Astrocyte (in vitro differentiated cells and primary cell): ENCODE results near the gene TMEM156. TPM values are rescaled to one million over a fixed set of nuclear protein-coding genes. Genes with fewer than 3 reads are reported as not detected.

Experiments
- DNase-seq: peaks from one replicate; pipeline ENCODE4 v3.0.0-alpha.2; 2010; ENCODE audit warnings: low read depth
- FAIRE-seq: peaks from 2 replicates; lab custom pipeline; 2011; peaks lifted over from hg19 to GRCh38; lab: Jason Lieb, UNC
- H2AFZ ChIP-seq: 2 replicates; pipeline ENCODE4 v1.6.0; 2012; ENCODE audit warnings: low read depth, low read length, inconsistent platforms
- H3K27ac ChIP-seq: 2 replicates; pipeline ENCODE4 v1.5.1; 2011; ENCODE audit warnings: low read depth, low read length, inconsistent platforms
- H3K27me3 ChIP-seq: 2 replicates; pipeline ENCODE4 v1.6.0; 2011; ENCODE audit warnings: low read length, inconsistent platforms; ENCODE audit not compliant: insufficient read depth
- H3K36me3 ChIP-seq: 2 replicates; pipeline ENCODE4 v1.5.1; 2011; ENCODE audit warnings: low read length, inconsistent platforms; ENCODE audit not compliant: insufficient read depth
- H3K4me1 ChIP-seq: 2 replicates; pipeline ENCODE4 v1.5.1; 2011; ENCODE audit warnings: low read length, inconsistent platforms; ENCODE audit not compliant: insufficient read depth
- H3K4me2 ChIP-seq: 2 replicates; pipeline ENCODE4 v1.6.0; 2012; ENCODE audit warnings: low read length, inconsistent platforms
- H3K4me3 ChIP-seq: 2 replicates; pipeline ENCODE4 v1.5.1; 2011; ENCODE audit warnings: low read depth, mild to moderate bottlenecking, low read length, inconsistent platforms; ENCODE audit not compliant: insufficient read depth
- H3K79me2 ChIP-seq: 2 replicates; pipeline ENCODE4 v1.6.0; 2012; ENCODE audit warnings: mild to moderate bottlenecking, low read length, inconsistent platforms; ENCODE audit not compliant: insufficient read depth
- H3K9ac ChIP-seq: 2 replicates; pipeline ENCODE4 v1.6.0; 2012; ENCODE audit warnings: mild to moderate bottlenecking, low read length, inconsistent platforms
- H3K9me3 ChIP-seq: 2 replicates; pipeline ENCODE4 v1.5.1; 2012; ENCODE audit warnings: low read depth, mild to moderate bottlenecking, low read length, inconsistent platforms; ENCODE audit not compliant: insufficient read depth
- H4K20me1 ChIP-seq: 2 replicates; pipeline ENCODE4 v1.6.0; 2012; ENCODE audit warnings: low read length, inconsistent platforms; ENCODE audit not compliant: insufficient read depth
- H3K27ac Mint-ChIP-seq: one replicate; pipeline ENCODE4 v1.8.0; 2021; ENCODE audit warnings: mild to moderate bottlenecking, mixed read lengths; ENCODE audit not compliant: unreplicated experiment
- H3K27me3 Mint-ChIP-seq: one replicate; pipeline ENCODE4 v1.8.0; 2021; ENCODE audit warnings: low read depth, mixed read lengths; ENCODE audit not compliant: unreplicated experiment
- H3K36me3 Mint-ChIP-seq: one replicate; pipeline ENCODE4 v1.8.0; 2021; ENCODE audit warnings: low read depth, mixed read lengths; ENCODE audit not compliant: unreplicated experiment
- H3K4me1 Mint-ChIP-seq: one replicate; pipeline ENCODE4 v1.8.0; 2021; ENCODE audit warnings: low read depth, mixed read lengths; ENCODE audit not compliant: unreplicated experiment
- H3K4me3 Mint-ChIP-seq: one replicate; pipeline ENCODE4 v1.8.0; 2021; ENCODE audit warnings: mild to moderate bottlenecking, moderate library complexity, mixed read lengths; ENCODE audit not compliant: unreplicated experiment
- H3K9me3 Mint-ChIP-seq: one replicate; pipeline ENCODE4 v1.8.0; 2021; ENCODE audit warnings: mild to moderate bottlenecking, mixed read lengths; ENCODE audit not compliant: unreplicated experiment
- CTCF ChIP-seq: IDR thresholded peaks from 2 replicates; pipeline ENCODE4 v1.5.1; 2011; ENCODE audit warnings: low read depth, mild to moderate bottlenecking, inconsistent platforms, low read length, moderate library complexity; ENCODE audit not compliant: insufficient read depth
- EZH2 ChIP-seq: IDR thresholded peaks from 2 replicates; pipeline ENCODE4 v1.6.1; 2012; ENCODE audit warnings: mild to moderate bottlenecking, low read length, inconsistent platforms; ENCODE audit not compliant: insufficient read depth
- total RNA-seq: library from RNA; stranded (reverse); gene quantifications from 2 replicates; pipeline ENCODE4 v1.2.1, GENCODE V29; 2021

The TMEM156 gene
- total RNA-seq, 1 donor from 2014 or later = 0.59 TPM

- Mint-ChIP-seq H3K9me3 (no peaks in the 10 kb centered on the region), H3K4me1 (peaks cover 21% of the 10 kb centered on the region), H3K4me3 (no peak overlapping the region), H3K27me3 (no peaks in the 10 kb centered on the region), H3K36me3 (no peaks in the 10 kb centered on the region), H3K27ac (no peak overlapping the region)
- DNase-seq (no peak), FAIRE-seq (no peak)
- Histone ChIP-seq H3K4me2 (no peak overlapping the region), H3K36me3 (no peaks in the 10 kb centered on the region), H3K27me3 (no peaks in the 10 kb centered on the region), H3K9me3 (no peaks in the 10 kb centered on the region), H3K9ac (no peak overlapping the region), H2AFZ (no peak overlapping the region), H3K79me2 (no peaks in the 10 kb centered on the region), H3K4me1 (peaks cover 13% of the 10 kb centered on the region), H4K20me1 (no peaks in the 10 kb centered on the region), H3K27ac (no peak overlapping the region), H3K4me3 (no peak overlapping the region)
- TF ChIP-seq EZH2 (no peak), CTCF (no peak)
Observed at GRCh38 chr4:38987491-38987890, 44.7 kb downstream of the TMEM156 start.

- no peak for FAIRE-seq
- Histone ChIP-seq H2AFZ (peak overlapping the region; percentile 31), H3K4me1 (peaks cover 21% of the 10 kb centered on the region), H3K4me2 (peak overlapping the region; percentile 12), H3K4me3 (no peak overlapping the region), H3K9me3 (no peaks in the 10 kb centered on the region), H3K36me3 (no peaks in the 10 kb centered on the region), H3K9ac (no peak overlapping the region), H4K20me1 (no peaks in the 10 kb centered on the region), H3K79me2 (no peaks in the 10 kb centered on the region), H3K27ac (no peak overlapping the region), H3K27me3 (no peaks in the 10 kb centered on the region)
- Mint-ChIP-seq H3K4me1 (peaks cover 32% of the 10 kb centered on the region), H3K4me3 (no peak overlapping the region), H3K27me3 (no peaks in the 10 kb centered on the region), H3K9me3 (no peaks in the 10 kb centered on the region), H3K27ac (no peak overlapping the region), H3K36me3 (no peaks in the 10 kb centered on the region)
- TF ChIP-seq EZH2 (no peak), CTCF (no peak)
- DNase-seq = no peak
Observed at GRCh38 chr4:38985410-38986100, 46.7 kb downstream of the TMEM156 start.
